Stomach (tissue), 4 donors: ENCODE data around the gene CMTM6.

Source experiments
- EP300 ChIP-seq: sonication (generic); formaldehyde crosslinking; IDR thresholded peaks from one replicate; pipeline ENCODE4 v1.6.1; 2017; ENCODE audit warnings: antibody characterized with exemption
- POLR2A ChIP-seq, 4 donors: fragments of 450-650 bp; IDR thresholded peaks; one replicate each; pipeline ENCODE4 v1.6.1; 2016; ENCODE audit warnings: antibody characterized with exemption in 4 of 4, control low read depth in 2 of 4, mild to moderate bottlenecking in 1 of 4, moderate library complexity in 1 of 4
- POLR2AphosphoS5 ChIP-seq, 3 donors: sonication (generic); formaldehyde crosslinking; IDR thresholded peaks; one replicate each; pipeline ENCODE4 v1.6.1; 2016; ENCODE audit warnings: antibody characterized with exemption in 3 of 3
- TF ChIP-seq, protein P1 (sequence below), 7 experiments: fragments of 450-650 bp in 4 of 7; fragments of 200-600 bp in 3 of 7; sonication (generic) in 3 of 7; IDR thresholded peaks; one replicate each; pipeline ENCODE4 v1.5.1; 2016 to 2019; ENCODE audit warnings: antibody characterized with exemption in 7 of 7, control low read depth in 2 of 7, mild to moderate bottlenecking in 1 of 7

DNA sequence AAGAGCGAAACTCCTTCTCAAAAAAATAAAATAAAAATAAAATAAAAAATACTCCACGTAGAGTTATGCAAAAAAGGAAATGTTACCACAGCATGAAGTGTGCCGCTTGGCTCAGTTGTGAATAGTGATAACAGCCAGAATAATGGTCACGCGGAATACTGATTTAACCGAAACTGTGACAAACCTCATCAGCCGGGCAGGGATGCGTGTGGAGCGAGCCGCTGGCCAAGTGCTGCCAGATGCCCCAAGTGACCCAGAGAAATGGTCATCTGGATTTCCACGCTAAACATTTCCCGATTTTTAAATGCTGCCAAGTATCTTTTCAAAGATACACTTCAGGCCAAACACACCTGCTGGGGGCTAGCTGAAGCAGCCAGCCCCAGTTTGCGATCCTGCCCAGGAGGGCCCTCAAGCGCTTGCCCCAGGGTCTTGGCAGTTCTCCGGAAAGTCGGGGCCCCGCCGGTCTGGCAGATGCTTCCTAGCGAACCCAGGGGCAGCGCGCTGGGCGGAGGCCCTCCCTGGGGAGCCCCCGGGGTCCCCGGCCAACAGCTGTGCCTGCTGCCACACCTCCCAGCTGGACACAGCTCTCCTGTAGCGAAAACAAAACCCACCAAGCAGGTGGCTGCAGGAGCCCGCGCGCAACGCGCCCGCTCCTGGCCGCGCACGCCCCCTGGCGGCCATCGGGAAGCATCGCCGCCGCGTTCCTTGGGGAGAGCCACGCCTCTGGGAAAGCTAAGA lies 35.1 kb downstream of the CMTM6 start:
- TF ChIP-seq POLR2A (IDR thresholded peaks at IDR 0.05): no peak
- TF ChIP-seq, protein P1, sequence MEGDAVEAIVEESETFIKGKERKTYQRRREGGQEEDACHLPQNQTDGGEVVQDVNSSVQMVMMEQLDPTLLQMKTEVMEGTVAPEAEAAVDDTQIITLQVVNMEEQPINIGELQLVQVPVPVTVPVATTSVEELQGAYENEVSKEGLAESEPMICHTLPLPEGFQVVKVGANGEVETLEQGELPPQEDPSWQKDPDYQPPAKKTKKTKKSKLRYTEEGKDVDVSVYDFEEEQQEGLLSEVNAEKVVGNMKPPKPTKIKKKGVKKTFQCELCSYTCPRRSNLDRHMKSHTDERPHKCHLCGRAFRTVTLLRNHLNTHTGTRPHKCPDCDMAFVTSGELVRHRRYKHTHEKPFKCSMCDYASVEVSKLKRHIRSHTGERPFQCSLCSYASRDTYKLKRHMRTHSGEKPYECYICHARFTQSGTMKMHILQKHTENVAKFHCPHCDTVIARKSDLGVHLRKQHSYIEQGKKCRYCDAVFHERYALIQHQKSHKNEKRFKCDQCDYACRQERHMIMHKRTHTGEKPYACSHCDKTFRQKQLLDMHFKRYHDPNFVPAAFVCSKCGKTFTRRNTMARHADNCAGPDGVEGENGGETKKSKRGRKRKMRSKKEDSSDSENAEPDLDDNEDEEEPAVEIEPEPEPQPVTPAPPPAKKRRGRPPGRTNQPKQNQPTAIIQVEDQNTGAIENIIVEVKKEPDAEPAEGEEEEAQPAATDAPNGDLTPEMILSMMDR (IDR thresholded peaks at IDR 0.05): peak in 6 of 7 experiments; percentile 72 to 100 (median 98)
- peak in 2 of 3 donors; percentile 35 to 78 for TF ChIP-seq POLR2AphosphoS5 (IDR thresholded peaks at IDR 0.05)
- no peak for TF ChIP-seq EP300
